B cell (primary cell): Measurements from ENCODE around the gene CDKAL1.

ENCODE experiments used
- CTCF ChIP-seq: fragments of 200-600 bp; IDR thresholded peaks from one replicate; pipeline ENCODE4 v1.8.0; 2022; ENCODE audit warnings: antibody characterized with exemption, mild to moderate bottlenecking
- EZH2 ChIP-seq: IDR thresholded peaks from 2 replicates; pipeline ENCODE4 v1.6.1; 2012; ENCODE audit warnings: borderline replicate concordance, low read depth, mild to moderate bottlenecking, moderate library complexity, low read length; ENCODE audit not compliant: insufficient read depth, poor library complexity, severe bottlenecking

GRCh38 chr6:20660534-20660933 is 126.3 kb downstream of the CDKAL1 start:
- TF ChIP-seq CTCF, result no peak
- no peak for TF ChIP-seq EZH2
